OCI-LY3 (cell line): ENCODE results near the gene BHLHE40.

Experiments used
- CTCF ChIP-seq: fragments of 200-600, 300-600 bp; sonication (generic); IDR thresholded peaks from 2 replicates; pipeline ENCODE4 v1.5.1; 2014; ENCODE audit warnings: antibody characterized with exemption, low read length, low read depth
- EZH2phosphoT487 ChIP-seq: fragments of 200-600 bp; shearing (Covaris generic); IDR thresholded peaks from 2 replicates; pipeline ENCODE4 v1.6.1; 2018; ENCODE audit warnings: antibody characterized with exemption, mixed run types, low read depth

GRCh38 chr3:4949004-4949403, 30.2 kb upstream of the BHLHE40 start:
- TF ChIP-seq CTCF (no peak), EZH2phosphoT487 (no peak)
